ENCODE data around the gene GUCD1. TPM values are rescaled to one million over a fixed set of nuclear protein-coding genes. Genes with fewer than 3 reads are reported as not detected.

GUCD1 gene
- total and polyA plus RNA-seq, 2 of the 13 experiments (the other 11 are each of a cell fraction or from before 2014, with no cell fraction given): 128 to 245 TPM

GRCh38 chr22:24500277-24500820, 54.6 kb downstream of the GUCD1 start (continued):
- TF ChIP-seq ZNF687 (CRISPR knock-in tag; IDR thresholded peaks at IDR 0.05) (peak; percentile 87), PAXIP1 (CRISPR knock-in tag; conservative IDR thresholded peaks at IDR 0.05) (peak; percentile 45), ARID2 (CRISPR knock-in tag; IDR thresholded peaks at IDR 0.05; ENCODE audit: borderline replicate concordance) (no peak), NFYC (CRISPR knock-in tag; IDR thresholded peaks at IDR 0.05) (no peak), ZNF160 (CRISPR knock-in tag; IDR thresholded peaks at IDR 0.05) (no peak), ATF7 (IDR thresholded peaks at IDR 0.05) (peak; percentile 39; the same call in 1 of the 2 replicates), ATF7 (CRISPR knock-in tag; IDR thresholded peaks at IDR 0.05) (0 out of 2 replicates have a peak, but pooled peaks have one; percentile 37), ZNF33A (CRISPR knock-in tag; IDR thresholded peaks at IDR 0.05; ENCODE audit: borderline replicate concordance) (no peak), TRAFD1 (CRISPR knock-in tag; IDR thresholded peaks at IDR 0.05; ENCODE audit: borderline replicate concordance) (no peak), NFKB2 (CRISPR knock-in tag; IDR thresholded peaks at IDR 0.05; ENCODE audit: borderline replicate concordance) (no peak), ZFP1 (CRISPR knock-in tag; IDR thresholded peaks at IDR 0.05) (no peak), FUBP1 (CRISPR knock-in tag; IDR thresholded peaks at IDR 0.05; ENCODE audit: borderline replicate concordance) (no peak), EP300 (IDR thresholded peaks at IDR 0.05; ENCODE audit: low read depth in 2 of 2, low read length in 2 of 2) (peak in 1 of 2 experiments; percentile 7; a peak in 1 of 4 replicates), EP300 (CRISPR knock-in tag; IDR thresholded peaks at IDR 0.05; ENCODE audit: borderline replicate concordance) (no peak)
